Urinary bladder (tissue), 4 donors: ENCODE results near the gene HLA-DQB1. TPM values are rescaled to one million over a fixed set of nuclear protein-coding genes. Genes with fewer than 3 reads are reported as not detected.
"Not testable (repeated sequence)": the region's sequence is repeated elsewhere in the genome, so short reads cannot be mapped to it uniquely, and the experiment has no call there.

ENCODE experiments used
- DNase-seq: peaks from one replicate; pipeline ENCODE4 v3.0.0-alpha.2; 2015; ENCODE audit errors: extremely low spot score
- H3K27ac ChIP-seq: one replicate; pipeline ENCODE4 v1.5.1; 2013; ENCODE audit warnings: low read depth, mild to moderate bottlenecking, moderate library complexity
- H3K36me3 ChIP-seq: one replicate; pipeline ENCODE4 v1.6.1; 2013; ENCODE audit warnings: mild to moderate bottlenecking, moderate library complexity; ENCODE audit not compliant: insufficient read depth
- H3K4me1 ChIP-seq: one replicate; pipeline ENCODE4 v1.6.1; 2013; ENCODE audit warnings: mild to moderate bottlenecking, moderate library complexity; ENCODE audit not compliant: insufficient read depth
- H3K4me3 ChIP-seq: one replicate; pipeline ENCODE4 v1.5.1; 2013; ENCODE audit warnings: low read depth, low read length
- WGBS: extraction: QIAGEN DNeasy Blood & Tissue Kit; methylation state at CpG from one replicate; pipeline ENCODE4 v1.1.7; 2013; 5-methylcytosine and 5-hydroxymethylcytosine counted together
- polyA plus RNA-seq: library from polyadenylated mRNA; stranded (reverse); fragments of 200-250 nt; gene quantifications from one replicate; pipeline ENCODE4 v1.2.3, GENCODE V29; 2013
- total RNA-seq: library from RNA; depleted of rRNA; stranded (reverse); fragments of >200 nt; gene quantifications from one replicate; pipeline ENCODE4 v1.2.3, GENCODE V29; 2014
- donor health status: healthy with polysubstance abuse.
- donor health status: healthy.

HLA-DQB1 gene
- total RNA-seq (4.0 TPM), polyA plus RNA-seq (36.1 TPM)

DNA sequence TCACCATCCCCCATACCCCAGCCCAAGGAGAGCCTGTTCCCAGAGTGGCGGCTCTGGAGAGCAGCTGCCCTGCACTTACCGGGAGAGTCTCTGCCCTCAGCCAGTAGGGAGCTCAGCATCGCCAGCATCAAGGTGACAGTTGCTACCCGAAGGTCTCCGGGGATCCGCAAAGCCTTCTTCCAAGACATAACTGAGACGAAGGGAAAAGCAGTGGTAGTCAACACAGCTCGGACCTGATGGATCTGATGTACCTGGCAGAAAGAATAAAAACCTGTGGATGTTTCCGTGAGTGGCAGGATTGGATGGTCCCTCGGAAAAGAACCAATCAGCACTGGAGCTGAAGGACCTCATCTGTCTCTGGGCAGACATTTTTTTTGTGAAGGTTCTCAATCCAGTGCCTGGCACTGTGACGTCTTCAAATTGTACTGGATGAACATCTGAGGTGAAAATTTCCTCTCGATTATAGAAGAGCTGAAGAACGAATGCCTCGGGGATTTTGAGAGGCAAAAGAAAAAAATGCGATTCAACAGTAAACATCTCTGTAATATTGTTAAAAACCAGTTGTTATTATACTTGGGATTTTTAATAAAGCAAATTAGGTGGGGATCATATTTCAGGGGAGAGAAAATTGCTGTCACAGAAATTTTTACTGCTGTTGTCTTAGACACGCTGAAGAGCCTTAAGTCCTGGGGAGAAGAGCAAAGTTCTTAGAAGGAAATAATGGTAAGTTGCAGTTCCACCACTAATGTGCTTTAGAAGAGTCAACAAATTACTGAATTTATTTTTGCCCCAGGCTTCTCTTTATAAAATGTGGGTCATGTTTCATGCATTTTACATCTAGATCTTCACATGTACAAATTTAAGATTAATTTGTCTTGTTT, at the start of gene HLA-DQB1:
Gene HLA-DQB1 (minus strand): TSS at position 238 of the 881 bp plus-strand sequence. CDS start 50 bp downstream, at position 188.
- DNase-seq: peak; percentile 13
- peak within 1 kb of the TSS; percentile 23 for H3K27ac ChIP-seq
- no peaks in the 10 kb centered on the region for H3K36me3 ChIP-seq
- no peaks in the 10 kb centered on the region for H3K4me1 ChIP-seq
- peak within 1 kb of the TSS; percentile 8 for H3K4me3 ChIP-seq
- WGBS: 22% methylated on average over 16 of the region's 16 CpGs

DNA sequence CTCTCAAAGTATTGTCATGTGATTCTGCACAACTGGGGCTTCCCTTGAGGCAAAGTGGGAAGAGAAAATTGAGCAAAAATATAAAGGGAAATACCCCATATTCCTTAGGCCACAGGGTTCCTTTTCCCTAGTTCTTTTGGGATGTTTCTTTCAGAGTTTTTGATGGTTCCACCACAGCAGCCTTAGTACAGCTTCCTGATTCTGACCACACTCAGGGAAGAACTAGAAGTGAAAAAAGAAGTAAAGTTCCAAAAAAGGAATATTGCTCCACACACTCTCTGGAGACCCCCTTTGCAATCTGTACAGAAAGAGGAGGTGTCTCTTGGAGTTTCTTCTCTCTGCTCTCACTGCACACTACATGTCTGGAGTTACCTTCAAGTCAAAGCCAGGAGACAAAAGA, 46.8 kb upstream of the HLA-DQB1 start:
- Histone ChIP-seq H3K36me3 (no peaks in the 10 kb centered on the region), H3K4me1 (no peaks in the 10 kb centered on the region), H3K4me3 (no peak overlapping the region), H3K27ac (no peak overlapping the region)
- DNase-seq: no peak

DNA sequence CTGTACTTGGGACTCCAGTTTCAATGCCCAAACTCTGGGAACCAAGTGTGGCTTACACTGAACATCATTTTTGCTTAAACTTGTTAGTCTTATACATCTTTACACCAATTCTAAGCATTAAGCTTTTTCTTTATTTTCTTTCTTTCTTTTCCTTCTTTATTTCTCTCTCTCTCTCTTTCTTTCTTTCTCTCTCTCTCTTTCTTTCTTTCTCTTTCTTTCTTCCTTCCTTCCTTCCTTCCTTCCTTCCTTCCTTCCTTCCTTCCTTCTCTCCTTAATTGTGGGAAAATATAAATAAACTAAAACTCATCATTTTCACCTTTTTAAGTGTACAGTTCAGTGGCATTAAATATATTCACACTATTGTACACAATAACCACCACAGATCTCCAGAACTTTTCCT, 43.2 kb upstream of the HLA-DQB1 start:
- Histone ChIP-seq H3K4me3 (no peak overlapping the region), H3K4me1 (no peaks in the 10 kb centered on the region), H3K27ac (no peak overlapping the region), H3K36me3 (no peaks in the 10 kb centered on the region)
- DNase-seq: no peak

DNA sequence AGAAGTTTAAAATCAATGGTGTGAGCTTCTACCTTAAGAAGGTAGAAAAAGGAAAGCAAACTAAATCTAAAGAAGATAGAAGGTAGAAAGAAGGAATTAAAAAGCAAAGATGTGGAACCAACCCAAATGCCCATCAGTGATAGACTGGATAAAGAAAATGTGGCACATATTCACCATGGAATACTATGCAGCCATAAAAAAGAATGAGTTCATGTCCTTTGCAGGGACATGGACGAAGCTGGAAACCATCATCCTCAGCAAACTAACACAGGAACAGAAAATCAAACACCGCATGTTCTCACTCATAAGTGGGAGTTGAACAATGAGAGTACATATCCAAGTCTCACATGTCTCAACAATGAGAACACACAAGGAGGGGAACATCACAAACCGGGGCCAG, 38.7 kb upstream of the HLA-DQB1 start:
- H3K4me3 ChIP-seq, H3K4me1 ChIP-seq, H3K36me3 ChIP-seq, DNase-seq, H3K27ac ChIP-seq: not testable (repeated sequence)
- 77% methylated on average over 3 of the region's 3 CpGs for WGBS

DNA sequence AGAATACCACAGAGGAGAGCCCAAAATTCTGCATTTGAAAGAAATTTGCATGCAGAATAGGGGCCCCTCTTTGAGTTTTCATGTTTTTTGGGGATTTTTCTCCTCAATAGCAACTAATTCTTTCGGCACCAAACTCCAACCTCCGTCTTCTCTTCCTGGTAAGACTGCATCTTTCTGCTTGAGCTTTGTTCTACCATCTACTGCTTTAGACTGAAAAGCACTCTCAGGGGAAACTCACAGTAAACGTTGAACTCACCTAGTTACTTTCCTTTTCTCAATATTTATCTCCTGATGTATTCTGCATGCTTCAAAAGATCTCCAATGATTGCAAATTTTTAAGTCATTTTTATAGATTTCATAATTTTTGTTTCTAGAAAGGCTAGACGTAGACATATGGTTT, 36.9 kb upstream of the HLA-DQB1 start:
- H3K27ac ChIP-seq: no peak overlapping the region
- H3K4me3 ChIP-seq: no peak overlapping the region
- H3K36me3 ChIP-seq: no peaks in the 10 kb centered on the region
- 40% methylated on average over 4 of the region's 4 CpGs for WGBS
- no peaks in the 10 kb centered on the region for H3K4me1 ChIP-seq
- DNase-seq: no peak

DNA sequence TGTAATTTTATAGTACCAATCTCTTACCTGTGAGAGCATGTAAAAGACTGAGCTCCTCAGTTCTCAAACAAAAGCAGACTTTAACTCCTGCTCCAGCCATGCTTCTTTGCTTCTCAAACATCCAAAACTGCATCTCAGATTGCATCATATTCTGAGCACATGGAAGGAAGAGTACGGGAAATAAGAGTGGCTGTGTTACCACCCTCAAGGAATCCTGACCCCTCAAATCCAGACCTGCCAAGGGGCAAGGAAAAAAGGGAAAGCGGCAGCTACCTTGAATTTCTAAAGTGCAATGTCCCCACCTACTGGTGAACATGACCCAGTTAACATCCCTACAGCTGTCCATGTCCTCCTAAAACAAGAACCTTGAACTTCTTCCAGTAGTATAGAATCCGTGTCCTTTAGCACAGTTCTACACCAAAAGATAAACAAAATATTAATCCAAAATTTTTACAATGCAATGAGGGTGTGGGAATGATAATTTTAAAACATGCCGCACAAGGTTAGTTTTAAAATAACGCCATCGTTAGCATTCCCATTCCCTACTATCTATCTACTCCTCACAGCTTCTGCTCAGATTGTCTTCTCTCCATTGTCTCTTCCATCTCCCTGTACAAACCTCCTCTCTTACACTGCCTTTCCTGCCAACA, 34.1 kb upstream of the HLA-DQB1 start:
- peak; percentile 32 for DNase-seq
- Histone ChIP-seq H3K36me3 (no peaks in the 10 kb centered on the region), H3K4me1 (no peaks in the 10 kb centered on the region), H3K27ac (no peak overlapping the region), H3K4me3 (no peak overlapping the region)
- WGBS: 17% methylated on average over 6 of the region's 6 CpGs

DNA sequence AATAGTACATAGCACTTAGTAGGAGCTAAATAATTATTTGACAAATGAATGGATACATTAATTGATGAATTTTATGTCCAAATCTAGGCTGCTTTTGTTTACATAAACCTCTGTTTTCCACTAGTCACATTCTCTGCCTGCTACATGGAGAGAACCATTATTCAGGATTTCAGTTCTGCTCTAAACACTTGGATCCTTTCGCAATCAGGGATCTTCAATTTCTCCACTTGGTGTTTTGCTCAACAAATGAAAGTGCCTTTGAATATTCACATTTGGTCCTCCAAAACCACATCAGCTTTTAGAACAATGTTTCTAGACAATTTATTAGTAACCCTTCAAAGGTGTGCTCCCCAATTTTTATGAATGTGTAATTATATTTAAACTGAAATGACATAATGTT, 30.6 kb upstream of the HLA-DQB1 start:
- H3K4me3 ChIP-seq: no peak overlapping the region
- no peaks in the 10 kb centered on the region for H3K36me3 ChIP-seq
- H3K4me1 ChIP-seq: no peaks in the 10 kb centered on the region
- 78% methylated on average over 1 of the region's 1 CpG for WGBS
- no peak for DNase-seq
- H3K27ac ChIP-seq: no peak overlapping the region

GRCh38 chr6:32692019-32692418, 25.6 kb upstream of the HLA-DQB1 start:
- Histone ChIP-seq H3K4me3 (no peak overlapping the region), H3K4me1 (no peaks in the 10 kb centered on the region), H3K27ac (no peak overlapping the region), H3K36me3 (no peaks in the 10 kb centered on the region)
- 0% methylated on average over 1 of the region's 1 CpG for WGBS
- no peak for DNase-seq

DNA sequence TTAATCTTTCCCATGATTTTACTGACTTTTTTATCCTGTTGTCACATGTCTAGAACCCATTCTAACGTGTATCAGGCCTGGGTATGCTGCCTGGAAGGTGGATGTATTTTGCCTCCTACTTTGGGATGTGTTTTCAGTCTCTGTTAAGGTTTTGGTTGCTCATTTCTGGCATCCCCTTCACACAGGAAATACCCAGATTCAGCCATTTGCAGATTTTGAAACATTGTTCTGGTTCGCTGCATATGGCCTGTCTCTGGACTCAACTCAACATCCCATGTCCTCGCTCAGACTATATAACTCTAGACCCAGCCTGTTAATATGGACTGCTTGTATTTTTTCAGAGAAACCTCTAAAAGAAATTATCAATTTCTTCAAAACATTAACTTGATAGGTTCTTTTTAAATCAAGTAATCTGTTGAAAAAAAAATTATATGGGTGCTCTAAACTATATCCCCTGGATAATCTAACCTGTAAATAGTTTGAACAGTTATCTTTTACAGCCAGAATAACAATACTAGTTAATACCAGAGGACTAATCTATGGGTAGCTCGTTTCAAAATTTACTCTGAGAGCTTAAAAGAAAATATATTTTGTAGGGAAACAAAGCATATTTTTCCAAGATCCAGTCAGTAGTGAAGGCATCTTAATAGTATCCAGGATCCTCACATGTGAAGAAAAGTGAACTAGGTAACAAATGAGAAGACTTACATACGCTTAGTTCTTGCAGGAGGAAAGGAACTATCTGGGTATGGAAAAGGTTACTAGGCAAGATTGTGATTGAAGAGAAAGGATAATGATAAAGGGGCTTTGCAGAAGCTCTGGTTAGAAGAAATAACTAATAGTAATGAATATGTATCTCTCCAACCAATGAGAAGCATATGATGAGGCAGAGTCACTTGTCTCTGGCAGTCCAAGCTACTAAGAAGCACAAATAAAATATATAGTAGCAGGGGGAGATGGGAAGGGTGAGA, 23.4 kb upstream of the HLA-DQB1 start:
- Histone ChIP-seq H3K4me3 (no peak overlapping the region), H3K4me1 (no peaks in the 10 kb centered on the region), H3K27ac (no peak overlapping the region), H3K36me3 (no peaks in the 10 kb centered on the region)
- no peak for DNase-seq
- 58% methylated on average over 5 of the region's 5 CpGs for WGBS

- WGBS: 13% methylated on average over 1 of the region's 1 CpG
- DNase-seq: no peak
- no peaks in the 10 kb centered on the region for H3K4me1 ChIP-seq
- H3K36me3 ChIP-seq: no peaks in the 10 kb centered on the region
- no peak overlapping the region for H3K27ac ChIP-seq
- no peak overlapping the region for H3K4me3 ChIP-seq
These were observed 19.1 kb upstream of the HLA-DQB1 start for GRCh38 chr6:32685603-32686002.

DNA sequence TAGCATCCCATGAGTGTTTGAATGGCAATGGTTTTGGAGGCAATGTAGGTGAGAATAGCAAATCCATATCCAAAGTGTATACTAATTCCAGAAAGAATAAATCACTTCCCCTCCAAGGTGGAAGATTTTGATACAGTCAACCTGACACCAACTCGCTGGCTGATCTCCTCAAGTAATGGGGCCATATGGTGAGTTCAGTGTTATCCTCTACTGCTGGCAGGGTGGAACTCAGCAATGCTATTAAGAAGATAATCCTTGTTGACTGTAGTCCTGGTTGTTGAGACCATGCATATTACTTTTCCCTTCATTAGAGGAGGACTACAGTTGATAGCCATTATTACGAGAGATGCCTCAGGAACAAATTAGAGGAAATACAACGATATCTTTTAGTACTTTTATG, 17.8 kb upstream of the HLA-DQB1 start:
- DNase-seq: no peak
- Histone ChIP-seq H3K27ac (no peak overlapping the region), H3K36me3 (no peaks in the 10 kb centered on the region), H3K4me3 (no peak overlapping the region), H3K4me1 (no peaks in the 10 kb centered on the region)
- WGBS: 82% methylated on average over 3 of the region's 3 CpGs

DNA sequence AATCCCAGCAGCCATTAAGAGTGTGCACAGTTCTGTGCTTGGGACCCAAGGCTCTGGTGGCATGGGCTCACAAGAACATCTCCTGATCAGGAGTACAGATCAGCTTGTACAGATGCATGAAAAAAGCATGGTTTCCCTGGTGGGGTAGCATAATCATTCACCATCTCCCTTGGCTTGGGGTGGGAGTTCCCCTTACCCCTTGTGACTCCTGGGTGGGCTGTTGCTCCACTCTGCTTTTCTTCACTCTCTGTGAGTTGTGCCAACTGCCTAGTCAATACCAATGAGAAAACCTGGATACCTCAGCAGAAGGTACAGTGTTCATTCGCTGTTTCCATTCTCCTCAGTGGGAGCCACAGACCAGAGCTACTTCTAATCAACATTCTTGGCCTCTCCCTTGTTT, 13.6 kb upstream of the HLA-DQB1 start:
- no peaks in the 10 kb centered on the region for H3K4me1 ChIP-seq
- no peak for DNase-seq
- no peaks in the 10 kb centered on the region for H3K36me3 ChIP-seq
- H3K27ac ChIP-seq: no peak overlapping the region
- no peak overlapping the region for H3K4me3 ChIP-seq
- 85% methylated on average over 1 of the region's 1 CpG for WGBS

DNA sequence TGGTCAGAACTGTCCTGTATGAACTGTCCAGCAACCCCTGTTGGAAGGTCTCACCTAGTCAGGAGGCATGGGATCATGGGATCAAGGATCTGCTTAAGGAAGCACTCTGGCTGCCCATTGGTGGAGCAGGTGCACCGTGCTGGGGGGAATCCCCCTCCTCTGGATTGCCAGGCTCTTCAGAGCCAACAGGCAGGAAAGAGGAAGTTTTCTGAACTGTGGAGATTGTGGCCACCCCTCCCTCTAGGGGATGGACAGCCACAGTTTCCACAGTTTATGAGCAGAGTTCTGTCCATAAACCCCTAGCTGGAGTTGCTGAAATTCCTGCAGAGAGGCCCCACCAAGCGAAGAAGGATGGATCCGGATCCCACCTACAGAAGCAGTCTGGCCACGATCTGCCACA, 13.0 kb upstream of the HLA-DQB1 start:
- Histone ChIP-seq H3K4me1 (no peaks in the 10 kb centered on the region), H3K4me3 (no peak overlapping the region), H3K27ac (no peak overlapping the region), H3K36me3 (no peaks in the 10 kb centered on the region)
- WGBS: 70% methylated on average over 4 of the region's 4 CpGs
- DNase-seq: no peak
